Aorta (tissue), 5 donors: ENCODE measurements around the gene DPEP3. TPM values are rescaled to one million over a fixed set of nuclear protein-coding genes. Genes with fewer than 3 reads are reported as not detected.

Experiments used
- ATAC-seq: fragments of 200-7000 bp; cut with Tn5 transposase; one replicate; pipeline ENCODE4 v1.9.1; 2022; ENCODE audit warnings: moderate library complexity; ENCODE audit not compliant: low FRiP score
- DNase-seq, 2 donors: peaks; one replicate each; pipeline ENCODE4 v3.0.0-alpha.2; 2020
- H3K27ac ChIP-seq, 2 donors: one replicate each; pipeline ENCODE4 v1.5.1; 2013; ENCODE audit warnings: low read length in 2 of 2, mild to moderate bottlenecking in 2 of 2, moderate library complexity in 2 of 2, control low read depth in 1 of 2, inconsistent platforms in 1 of 2, low read depth in 1 of 2
- H3K27me3 ChIP-seq, 2 donors: one replicate each; pipeline ENCODE4 v1.6.1; 2013; ENCODE audit warnings: control low read depth in 1 of 2, low read length in 1 of 2, mild to moderate bottlenecking in 1 of 2, moderate library complexity in 1 of 2; ENCODE audit not compliant: insufficient read depth in 2 of 2, control insufficient read depth in 1 of 2
- H3K36me3 ChIP-seq, 2 donors: one replicate each; pipeline ENCODE4 v1.6.1; 2013; ENCODE audit warnings: control low read depth in 1 of 2, low read length in 1 of 2, mild to moderate bottlenecking in 1 of 2; ENCODE audit not compliant: insufficient read depth in 2 of 2, control insufficient read depth in 1 of 2
- H3K4me1 ChIP-seq, 2 donors: one replicate each; pipeline ENCODE4 v1.6.1; 2013; ENCODE audit warnings: low read length in 2 of 2, control low read depth in 1 of 2, mild to moderate bottlenecking in 1 of 2, moderate library complexity in 1 of 2; ENCODE audit not compliant: insufficient read depth in 2 of 2, control insufficient read depth in 1 of 2
- H3K4me3 ChIP-seq, 2 donors: one replicate each; pipeline ENCODE4 v1.5.1; 2013; ENCODE audit warnings: low read length in 2 of 2, control low read depth in 1 of 2, mild to moderate bottlenecking in 1 of 2
- H3K9me3 ChIP-seq: one replicate; pipeline ENCODE4 v1.6.1; 2013; ENCODE audit warnings: mild to moderate bottlenecking, low read length; ENCODE audit not compliant: control insufficient read depth
- WGBS, 2 donors: extraction: QIAGEN DNeasy Blood & Tissue Kit; methylation state at CpG; one replicate each; pipeline ENCODE4 v1.1.7; 2013; 5-methylcytosine and 5-hydroxymethylcytosine counted together
- intact Hi-C, 2 donors: fragments of 100-400 bp; cut with DNase I; formaldehyde crosslinking; loops; one replicate each; pipeline versions ENCODE4 v1.14.2 to v1.15.0; 2022
- polyA plus RNA-seq, 2 donors: library from polyadenylated mRNA; stranded (reverse); fragments of 200-250 nt; gene quantifications; one replicate each; pipeline ENCODE4 v1.2.3, GENCODE V29; 2013
- total RNA-seq, 2 donors: library from RNA; stranded (reverse); fragmentation: NEBNext Ultra II Directional; extraction: Animal tissue kit (Norgen Biotek cat#: 25700); gene quantifications; one replicate each; pipeline ENCODE4 v1.2.1, GENCODE V29; 2021
- donor health status: healthy with polysubstance abuse.
- donor health status: Bipolar disorder and iron deficiency.
- donor health status: DM: no; HTN: no; CAD: no.
- donor health status: DM: no; HTN: no; CAD: no.
- donor health status: DM: yes; HTN: yes; CAD: no.

DPEP3 gene
- total and polyA plus RNA-seq, 4 donors = not detected

GRCh38 chr16:67954421-67955196, 25.7 kb downstream of the DPEP3 start:
- 74 to 75% methylated on average over 10 of the region's 10 CpGs for WGBS, 2 donors

GRCh38 chr16:67953641-67954375, 26.5 kb downstream of the DPEP3 start:
- Histone ChIP-seq H3K4me1 (no peaks in the 10 kb centered on the region), H3K27me3 (no peaks in the 10 kb centered on the region), H3K27ac (no peak overlapping the region), H3K4me3 (no peak overlapping the region), H3K36me3 (peaks cover 0 to 18% of the 10 kb centered on the region in 2 donors), H3K9me3 (no peaks in the 10 kb centered on the region)
- DNase-seq (peak in 1 of 2 donors; percentile 67), ATAC-seq (no peak)
- 77 to 81% methylated on average over 8 of the region's 8 CpGs for WGBS, 2 donors
- intact Hi-C loops = no loop called here

More at GRCh38 chr16:67954421-67955196, 25.7 kb downstream of the DPEP3 start:
- intact Hi-C loops = no loop called here
- Histone ChIP-seq H3K9me3 (no peaks in the 10 kb centered on the region), H3K27ac (no peak overlapping the region), H3K27me3 (no peaks in the 10 kb centered on the region), H3K36me3 (peaks cover 0 to 15% of the 10 kb centered on the region in 2 donors), H3K4me1 (no peaks in the 10 kb centered on the region), H3K4me3 (no peak overlapping the region)
- DNase-seq = peak in 1 of 2 donors; percentile 66
- ATAC-seq = no peak

DNA sequence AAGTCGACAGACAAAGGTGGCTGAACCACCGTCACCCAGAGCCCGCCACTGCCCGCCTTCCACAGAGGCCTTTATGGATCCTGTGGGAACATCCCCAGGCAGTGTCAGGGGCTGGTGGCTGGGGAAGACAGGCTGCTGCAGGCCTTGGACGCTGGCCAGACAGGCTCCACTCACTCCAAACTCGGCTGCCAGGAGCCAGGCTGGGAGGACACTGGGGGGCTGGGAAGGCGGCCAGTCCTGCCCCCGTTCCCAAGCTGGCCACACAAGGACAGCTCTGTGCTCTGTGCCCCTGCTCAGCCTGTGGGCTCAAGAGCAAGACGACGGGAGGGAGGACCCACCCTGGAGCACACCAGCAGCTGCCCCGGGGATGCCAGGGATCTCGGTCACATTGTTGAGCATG, 28.8 kb downstream of the DPEP3 start:
- no peaks in the 10 kb centered on the region for H3K27me3 ChIP-seq
- DNase-seq = peak in 1 of 2 donors; percentile 75
- peaks cover 4 to 31% of the 10 kb centered on the region in 2 donors for H3K36me3 ChIP-seq
- H3K4me1 ChIP-seq = no peaks in the 10 kb centered on the region
- H3K9me3 ChIP-seq = no peaks in the 10 kb centered on the region
- peak; percentile 45 for ATAC-seq
- H3K27ac ChIP-seq = peak overlapping the region in 1 of 2 donors; percentile 29
- no peak overlapping the region for H3K4me3 ChIP-seq
- intact Hi-C loops = no loop called here
- WGBS, 2 donors = 32 to 41% methylated on average over 10 to 12 of the region's 12 CpGs

GRCh38 chr16:67950335-67950843, 29.9 kb downstream of the DPEP3 start:
- Histone ChIP-seq H3K4me1 (no peaks in the 10 kb centered on the region), H3K27ac (no peak overlapping the region), H3K4me3 (no peak overlapping the region), H3K9me3 (no peaks in the 10 kb centered on the region), H3K27me3 (no peaks in the 10 kb centered on the region), H3K36me3 (peaks cover 4 to 40% of the 10 kb centered on the region in 2 donors)
- ATAC-seq (no peak), DNase-seq (no peak)
- 84 to 86% methylated on average over 14 to 16 of the region's 16 CpGs for WGBS, 2 donors
- intact Hi-C loops = no loop called here

DNA sequence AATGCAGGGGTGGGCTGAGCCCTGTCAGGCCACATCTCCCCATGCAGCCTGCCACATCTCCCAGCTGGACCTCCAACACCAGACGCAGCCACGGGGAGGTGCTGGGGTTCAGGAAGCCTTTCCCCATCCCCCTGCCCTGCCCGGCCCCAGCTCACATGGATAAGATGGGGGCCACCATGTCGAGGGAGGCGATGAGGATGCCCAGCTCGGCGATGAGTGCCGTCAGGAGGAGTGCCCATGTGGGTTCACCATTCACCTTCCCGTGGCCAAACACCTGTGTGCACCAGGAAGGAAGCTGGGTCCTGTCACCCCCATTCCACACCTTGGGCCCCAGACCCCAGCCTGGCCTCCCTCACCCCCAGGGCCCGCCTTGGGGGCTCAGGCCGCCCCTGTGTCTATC, 30.7 kb downstream of the DPEP3 start:
- 85% methylated on average over 11 of the region's 11 CpGs for WGBS, 2 donors
- intact Hi-C loops = no loop called here
- DNase-seq = no peak
- H3K27ac ChIP-seq = no peak overlapping the region
- H3K4me3 ChIP-seq = no peak overlapping the region
- ATAC-seq = no peak
- H3K4me1 ChIP-seq = no peaks in the 10 kb centered on the region
- no peaks in the 10 kb centered on the region for H3K27me3 ChIP-seq
- peaks cover 4 to 40% of the 10 kb centered on the region in 2 donors for H3K36me3 ChIP-seq
- no peaks in the 10 kb centered on the region for H3K9me3 ChIP-seq

- H3K27ac ChIP-seq = no peak overlapping the region
- intact Hi-C loops = no loop called here
- H3K27me3 ChIP-seq = no peaks in the 10 kb centered on the region
- DNase-seq = no peak
- H3K36me3 ChIP-seq = peaks cover 4 to 37% of the 10 kb centered on the region in 2 donors
- no peak overlapping the region for H3K4me3 ChIP-seq
- H3K9me3 ChIP-seq = no peaks in the 10 kb centered on the region
- WGBS, 2 donors = 90 to 91% methylated on average over 15 of the region's 15 CpGs
- no peak for ATAC-seq
- no peaks in the 10 kb centered on the region for H3K4me1 ChIP-seq
These were observed 32.3 kb downstream of the DPEP3 start for GRCh38 chr16:67948015-67948414.

- intact Hi-C loops = no loop called here
- Histone ChIP-seq H3K27me3 (no peaks in the 10 kb centered on the region), H3K4me1 (no peaks in the 10 kb centered on the region), H3K27ac (no peak overlapping the region), H3K4me3 (no peak overlapping the region), H3K9me3 (no peaks in the 10 kb centered on the region), H3K36me3 (peaks cover 4 to 41% of the 10 kb centered on the region in 2 donors)
- WGBS, 2 donors = 87 to 90% methylated on average over 27 to 28 of the region's 28 CpGs
- ATAC-seq (no peak), DNase-seq (no peak)
These were observed 33.2 kb downstream of the DPEP3 start for GRCh38 chr16:67946966-67947558.

DNA sequence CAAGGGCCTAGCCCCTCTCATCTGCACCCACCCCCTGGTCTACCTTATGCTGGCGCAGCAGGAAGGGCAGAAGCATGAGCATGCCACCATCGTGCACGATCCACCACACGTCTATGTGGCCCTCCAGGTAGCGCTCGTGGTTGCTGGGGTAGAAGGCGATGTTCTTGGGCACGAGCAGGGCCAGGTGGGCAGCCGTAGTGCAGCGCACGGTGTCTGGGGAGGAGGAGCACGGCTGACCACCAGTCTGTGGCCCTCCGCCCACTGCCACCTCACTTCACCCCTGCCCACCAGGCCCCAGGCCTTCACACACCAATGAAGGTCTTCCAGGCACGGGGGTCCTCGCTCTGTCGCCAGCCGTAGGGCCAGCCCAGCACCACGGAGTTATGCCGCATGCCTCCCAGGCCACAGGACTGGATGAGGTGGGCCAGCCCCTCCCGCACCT, 34.1 kb downstream of the DPEP3 start:
- no peaks in the 10 kb centered on the region for H3K27me3 ChIP-seq
- no peaks in the 10 kb centered on the region for H3K9me3 ChIP-seq
- H3K4me3 ChIP-seq = no peak overlapping the region
- intact Hi-C loops = no loop called here
- DNase-seq (peak in 1 of 2 donors; percentile 75), ATAC-seq (no peak)
- whole genome bisulfite sequencing, 2 donors = 88 to 91% methylated on average over 18 to 20 of the region's 20 CpGs
- no peaks in the 10 kb centered on the region for H3K4me1 ChIP-seq
- H3K27ac ChIP-seq = no peak overlapping the region
- peaks cover 4 to 36% of the 10 kb centered on the region in 2 donors for H3K36me3 ChIP-seq
